Middle frontal gyrus (tissue), 1 donor: ENCODE measurements around the gene RNF6.

Experiments used
- DNase-seq: peaks from one replicate; pipeline ENCODE4 v3.0.0-alpha.2; 2015; ENCODE audit warnings: low spot score; ENCODE audit errors: extremely low spot score

Gene RNF6

DNA sequence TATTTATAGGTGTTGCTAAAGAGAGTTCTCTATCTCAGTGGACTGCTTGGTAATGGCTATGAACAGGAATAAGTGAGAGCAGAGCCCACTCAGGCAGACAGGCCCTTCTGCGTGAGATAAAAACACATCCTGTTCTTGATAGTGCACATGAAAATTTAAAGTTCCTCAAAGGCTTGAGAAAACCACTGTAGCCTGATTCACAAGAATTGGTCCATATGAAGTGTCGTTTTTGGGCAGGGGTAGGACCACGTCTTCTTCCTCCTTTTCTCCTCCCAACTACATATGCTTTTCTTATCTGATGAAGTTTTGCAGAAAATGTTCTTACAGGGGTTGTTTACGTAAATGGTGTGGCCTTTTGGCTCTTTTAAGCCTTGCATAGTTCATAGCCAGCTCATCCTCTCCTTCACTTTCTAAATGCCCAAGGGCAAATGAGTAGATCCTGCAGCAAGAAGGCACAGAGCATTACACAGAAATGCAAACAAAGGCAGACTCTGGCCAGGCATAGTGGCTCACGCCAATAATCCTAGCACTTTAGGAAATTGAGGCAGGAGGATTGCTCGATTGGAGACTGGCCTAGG is 53.8 kb downstream of the RNF6 start:
- DNase-seq: no peak

DNA sequence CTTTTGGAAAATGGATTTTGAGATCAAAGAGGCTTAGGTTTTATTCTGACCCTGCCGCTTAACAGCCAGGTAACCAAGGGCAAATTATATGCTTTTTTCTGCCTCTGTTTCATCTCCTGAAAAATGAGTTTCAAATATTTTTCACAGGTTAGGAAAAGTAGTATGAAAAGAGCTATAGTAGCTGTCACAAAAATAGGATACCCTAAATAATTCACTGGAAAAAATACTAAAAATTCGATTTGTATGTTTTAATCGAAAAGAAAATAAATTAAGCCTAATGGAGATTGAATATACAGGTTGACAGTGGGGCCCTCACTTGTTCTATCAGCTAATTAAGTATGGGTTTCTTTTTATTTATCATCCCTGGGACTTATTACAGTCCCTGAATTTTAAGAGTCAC is 58.3 kb downstream of the RNF6 start:
- DNase-seq: no peak
